IMR-90 (cell line): ENCODE measurements around the gene ING3. TPM values are rescaled to one million over a fixed set of nuclear protein-coding genes. Genes with fewer than 3 reads are reported as not detected.

Experiments
- ATAC-seq: fragments of 200-7000 bp; cut with Tn5 transposase; 2 replicates; pipeline ENCODE4 v1.9.1; 2020; ENCODE audit warnings: low read depth, mild to moderate bottlenecking, moderate library complexity
- BruUV-seq: library from RNA; stranded (reverse); fragments of 400-500 nt; replicated peaks from 2 replicates; lab custom pipeline; 2021; lab: Mats Ljungman, UMichigan
- CTCF ChIA-PET: fragments of 300-600 bp; formaldehyde crosslinking; extraction: SDS; loops from one replicate; lab custom pipeline; 2021; ENCODE audit warnings: antibody characterized with exemption; lab: Yijun Ruan, JAX
- POLR2A ChIA-PET: fragments of 300-600 bp; sonication (Branson Sonifier 250); formaldehyde crosslinking; loops from one replicate; lab custom pipeline; 2022; ENCODE audit warnings: antibody characterized with exemption; ENCODE audit not compliant: unreplicated experiment; lab: Charles Lee
- DNase-seq: peaks from one replicate; pipeline ENCODE4 v3.0.0; 2013
- H2AFZ ChIP-seq: replicated peaks from 2 replicates; pipeline ENCODE3; 2013; ENCODE audit warnings: low read length, mild to moderate bottlenecking; ENCODE audit not compliant: poor library complexity
- H2AK5ac ChIP-seq: 2 replicates; pipeline ENCODE4 v1.6.1; 2013; ENCODE audit warnings: low read depth, low read length, inconsistent platforms
- H2AK9ac ChIP-seq: replicated peaks from 2 replicates; pipeline ENCODE3; 2013; ENCODE audit warnings: mild to moderate bottlenecking, low read depth, low read length, moderate library complexity; ENCODE audit not compliant: poor library complexity
- H2BK120ac ChIP-seq: 2 replicates; pipeline ENCODE4 v1.6.1; 2013; ENCODE audit warnings: low read depth, low read length, inconsistent platforms
- H2BK15ac ChIP-seq: 3 replicates; pipeline ENCODE4 v1.6.1; 2013; ENCODE audit warnings: low read depth, low read length, inconsistent platforms
- H2BK20ac ChIP-seq: 2 replicates; pipeline ENCODE4 v1.6.1; 2013; ENCODE audit warnings: low read depth, mild to moderate bottlenecking, inconsistent platforms, low read length, moderate library complexity
- H2BK5ac ChIP-seq: 2 replicates; pipeline ENCODE4 v1.6.1; 2013; ENCODE audit warnings: mild to moderate bottlenecking, low read depth, low read length, inconsistent platforms; ENCODE audit not compliant: poor library complexity, severe bottlenecking
- H3K14ac ChIP-seq: replicated peaks from 2 replicates; pipeline ENCODE4 v1.6.1; 2013; ENCODE audit warnings: low read depth, low read length, inconsistent platforms
- H3K18ac ChIP-seq: 2 replicates; pipeline ENCODE4 v1.6.1; 2013; ENCODE audit warnings: low read depth, low read length, control low read depth
- H3K23ac ChIP-seq: 2 replicates; pipeline ENCODE4 v1.6.1; 2013; ENCODE audit warnings: low read depth, low read length, inconsistent platforms
- H3K27ac ChIP-seq: 2 replicates; pipeline ENCODE4 v1.5.1; 2013; ENCODE audit warnings: mild to moderate bottlenecking, control low read depth, low read length; ENCODE audit not compliant: insufficient read depth
- H3K27me3 ChIP-seq: 2 replicates; pipeline ENCODE4 v1.6.1; 2013; ENCODE audit warnings: low read length; ENCODE audit not compliant: control insufficient read depth, insufficient read depth
- H3K36me3 ChIP-seq: 2 replicates; pipeline ENCODE4 v1.6.1; 2013; ENCODE audit warnings: low read length, mixed read lengths; ENCODE audit not compliant: control insufficient read depth, insufficient read depth
- H3K4ac ChIP-seq: 2 replicates; pipeline ENCODE4 v1.6.1; 2013; ENCODE audit warnings: low read depth, low read length, inconsistent platforms
- H3K4me1 ChIP-seq: 2 replicates; pipeline ENCODE4 v1.6.1; 2013; ENCODE audit warnings: low read length, mixed read lengths; ENCODE audit not compliant: control insufficient read depth, insufficient read depth
- H3K4me2 ChIP-seq: 2 replicates; pipeline ENCODE4 v1.6.1; 2013; ENCODE audit warnings: low read depth, mild to moderate bottlenecking, control low read depth, low read length, moderate library complexity
- H3K4me3 ChIP-seq: 2 replicates; pipeline ENCODE4 v1.5.1; 2013; ENCODE audit warnings: low read depth, mild to moderate bottlenecking, control low read depth, low read length, moderate library complexity; ENCODE audit not compliant: insufficient read depth
- H3K56ac ChIP-seq: 2 replicates; pipeline ENCODE4 v1.6.1; 2013; ENCODE audit warnings: low read length, inconsistent platforms; ENCODE audit not compliant: insufficient read depth; ENCODE audit errors: extremely low read depth
- H3K79me1 ChIP-seq, 2 experiments: 2 replicates each; pipeline ENCODE4 v1.6.1; 2013; ENCODE audit warnings: low read length in 2 of 2, inconsistent platforms in 1 of 2, low read depth in 1 of 2
- H3K9ac ChIP-seq: 2 replicates; pipeline ENCODE4 v1.6.1; 2013; ENCODE audit warnings: low read depth, low read length, control low read depth
- H3K9me1 ChIP-seq: 2 replicates; pipeline ENCODE4 v1.6.1; 2013; ENCODE audit warnings: low read length, inconsistent platforms; ENCODE audit not compliant: insufficient read depth
- H3K9me3 ChIP-seq: 2 replicates; pipeline ENCODE4 v1.6.1; 2013; ENCODE audit warnings: low read length; ENCODE audit not compliant: control insufficient read depth, insufficient read depth
- H4K20me1 ChIP-seq: 2 replicates; pipeline ENCODE4 v1.6.1; 2013; ENCODE audit warnings: low read length, inconsistent platforms; ENCODE audit not compliant: insufficient read depth
- H4K5ac ChIP-seq: 2 replicates; pipeline ENCODE4 v1.6.1; 2013; ENCODE audit warnings: mild to moderate bottlenecking, low read depth, low read length, control low read depth
- H4K8ac ChIP-seq, 2 experiments: 2 replicates each; pipeline ENCODE4 v1.6.1; 2013; ENCODE audit warnings: low read depth in 2 of 2, low read length in 2 of 2, control low read depth in 1 of 2, inconsistent platforms in 1 of 2
- H4K91ac ChIP-seq: 2 replicates; pipeline ENCODE4 v1.6.1; 2013; ENCODE audit warnings: low read depth, low read length, inconsistent platforms; ENCODE audit not compliant: insufficient read depth
- BHLHE40 ChIP-seq: fragments of 150-350 bp; IDR thresholded peaks from 2 replicates; pipeline ENCODE4 v1.6.1; 2016; ENCODE audit warnings: mild to moderate bottlenecking, low read depth, low read length
- CEBPB ChIP-seq: IDR thresholded peaks from 2 replicates; pipeline ENCODE4 v1.6.1; 2012; ENCODE audit warnings: low read depth, low read length, improper control_type of control experiment
- CHD1 ChIP-seq: IDR thresholded peaks from 2 replicates; pipeline ENCODE4 v1.6.1; 2012; ENCODE audit warnings: low read depth, low read length, improper control_type of control experiment
- FOS ChIP-seq: fragments of 150-350 bp; IDR thresholded peaks from 2 replicates; pipeline ENCODE4 v1.6.1; 2016; ENCODE audit warnings: low read depth, low read length
- MAFK ChIP-seq: IDR thresholded peaks from 2 replicates; pipeline ENCODE4 v1.6.1; 2012; ENCODE audit warnings: low read depth, low read length, improper control_type of control experiment
- MAZ ChIP-seq: IDR thresholded peaks from 2 replicates; pipeline ENCODE4 v1.6.1; 2012; ENCODE audit warnings: low read depth, mild to moderate bottlenecking, low read length, improper control_type of control experiment, moderate library complexity, borderline replicate concordance
- MXI1 ChIP-seq: IDR thresholded peaks from 2 replicates; pipeline ENCODE4 v1.6.1; 2012; ENCODE audit warnings: low read depth, mild to moderate bottlenecking, low read length, moderate library complexity, borderline replicate concordance
- NFE2L2 ChIP-seq: fragments of 150-350 bp; IDR thresholded peaks from 2 replicates; pipeline ENCODE4 v1.6.1; 2016; ENCODE audit warnings: low read depth, mild to moderate bottlenecking, low read length
- POLR2A ChIP-seq: IDR thresholded peaks from 2 replicates; pipeline ENCODE4 v1.6.1; 2012; ENCODE audit warnings: mild to moderate bottlenecking, low read depth, low read length
- RAD21 ChIP-seq: IDR thresholded peaks from 2 replicates; pipeline ENCODE4 v1.6.1; 2012; ENCODE audit warnings: low read length, improper control_type of control experiment
- RCOR1 ChIP-seq: IDR thresholded peaks from 2 replicates; pipeline ENCODE4 v1.6.1; 2012; ENCODE audit warnings: mild to moderate bottlenecking, low read length, improper control_type of control experiment; ENCODE audit not compliant: insufficient replicate concordance
- RFX5 ChIP-seq: IDR thresholded peaks from 2 replicates; pipeline ENCODE4 v1.8.0; 2012; ENCODE audit warnings: low read depth, mild to moderate bottlenecking, low read length, moderate library complexity
- SMC3 ChIP-seq: fragments of 150-350 bp; IDR thresholded peaks from 2 replicates; pipeline ENCODE4 v1.6.1; 2016; ENCODE audit warnings: low read depth, mild to moderate bottlenecking, antibody characterized with exemption, low read length, moderate library complexity
- WGBS, 2 experiments: methylation state at CpG; one replicate each; pipeline versions ENCODE4 v1.1.5 to v1.1.7; 2013; ENCODE audit warnings: missing lambda C conversion rate in 2 of 2; ENCODE audit not compliant: insufficient read length in 1 of 2; ENCODE audit errors: extremely low coverage in 2 of 2; 5-methylcytosine and 5-hydroxymethylcytosine counted together
- dilution Hi-C: fragments of 300-500 bp; cut with HindIII; formaldehyde crosslinking; loops from one replicate; pipeline ENCODE4 v1.14.3; 2018; ENCODE audit warnings: low sequenced_read_pairs; ENCODE audit not compliant: unreplicated experiment
- in situ Hi-C: fragments of 300-500 bp; cut with MboI; formaldehyde crosslinking; loops from 3 replicates; pipeline ENCODE4 v1.14.3; 2019; ENCODE audit warnings: low sequenced_read_pairs, inconsistent platforms, mixed read lengths
- intact Hi-C: fragments of 100-400 bp; cut with micrococcal nuclease; formaldehyde crosslinking; loops from 2 replicates; pipeline ENCODE4 v1.10.0; 2022
- polyA plus RNA-seq, 3 experiments: library from polyadenylated mRNA; depleted of rRNA; stranded (reverse); fragments of >200 nt; gene quantifications; 2 replicates each; pipeline ENCODE4 v1.2.3, GENCODE V29; 2012; ENCODE audit warnings: low replicate concordance in 1 of 3
- total RNA-seq: library from RNA; depleted of rRNA; stranded (reverse); fragments of >200 nt; gene quantifications from 2 replicates; pipeline ENCODE4 v1.2.3, GENCODE V29; 2012
- TF ChIP-seq, protein P1 (sequence below): fragments of 150-350 bp; IDR thresholded peaks from 2 replicates; pipeline ENCODE4 v1.6.1; 2017; ENCODE audit warnings: mild to moderate bottlenecking, antibody characterized with exemption, low read length, low read depth
- TF ChIP-seq, protein P2 (sequence below): conservative IDR thresholded peaks from 2 replicates; pipeline ENCODE4 v1.5.1; 2012; ENCODE audit warnings: mild to moderate bottlenecking, low read depth, low read length, improper control_type of control experiment
- TF ChIP-seq, protein P3 (sequence below): fragments of 150-350 bp; IDR thresholded peaks from 2 replicates; pipeline ENCODE4 v1.6.1; 2016; ENCODE audit warnings: low read depth, mild to moderate bottlenecking, low read length, moderate library complexity, borderline replicate concordance

The ING3 gene
- total and polyA plus RNA-seq, 2 of the 4 experiments (the other 2 are of a cell fraction), result 7.2 to 11.3 TPM

DNA sequence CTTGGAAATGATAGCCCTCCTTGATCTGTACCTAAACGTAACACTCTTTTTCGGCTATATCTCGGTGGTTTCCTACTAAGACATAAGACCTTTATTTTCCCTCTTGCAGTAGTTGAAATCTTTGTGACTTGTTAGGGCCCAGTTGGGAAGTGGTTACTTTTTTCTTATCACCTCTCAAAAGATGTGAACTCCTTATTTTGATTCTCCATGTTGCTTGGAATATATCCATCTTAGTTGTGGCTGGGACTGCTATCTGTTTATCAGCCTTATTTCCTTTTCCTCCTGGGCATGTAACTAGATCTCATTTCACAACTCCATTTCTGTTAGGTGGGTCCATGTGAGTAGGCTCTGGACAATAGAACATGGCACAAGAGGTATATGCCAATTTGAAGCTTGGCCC is 33.8 kb downstream of the ING3 start:
- POLR2A ChIA-PET, result no interaction called here
- CTCF ChIA-PET, result no interaction called here

More for the DNA sequence above, 33.8 kb downstream of the ING3 start:
- Histone ChIP-seq H3K36me3 (no peaks in the 10 kb centered on the region), H4K20me1 (no peaks in the 10 kb centered on the region; the same call in 1 of the 2 replicates), H2AK9ac (no peak overlapping the region), H3K4me3 (no peak overlapping the region), H4K5ac (no peak overlapping the region), H2BK15ac (no peak overlapping the region), H3K79me1 (peaks cover 4 to 5% of the 10 kb centered on the region in 2 experiments; a peak in 2 of 4 replicates), H4K91ac (no peak overlapping the region), H3K9me3 (no peaks in the 10 kb centered on the region), H2BK120ac (no peak overlapping the region), H3K56ac (no peak overlapping the region), H3K23ac (no peak overlapping the region), H3K14ac (no peak overlapping the region), H3K4me2 (no peak overlapping the region), H3K27ac (no peak overlapping the region), H2AFZ (no peak overlapping the region), H3K9ac (no peak overlapping the region), H2BK5ac (no peak overlapping the region), H3K18ac (no peak overlapping the region), H3K9me1 (0 out of 2 replicates have a peak, but pooled peaks cover 2% of the 10 kb centered on the region), H2BK20ac (no peak overlapping the region), H2AK5ac (no peak overlapping the region), H3K4ac (no peak overlapping the region), H3K27me3 (no peaks in the 10 kb centered on the region), H3K4me1 (peaks cover 5% of the 10 kb centered on the region), H4K8ac (no peak overlapping the region)
- dilution Hi-C loops (loop anchor here (25.0 kb wide), 1 partner anchor 103 kb away; no protein-coding TSS in a partner anchor), intact Hi-C loops (no loop called here), in situ Hi-C loops (loop anchor here (25.0 kb wide), 1 partner anchor 353 kb away; the partner anchor contains the start of gene WNT16)
- no CpG with 5 or more reads among the region's 3 CpGs for WGBS, 2 experiments
- DNase-seq (no peak), ATAC-seq (no peak)
- no peak for TF ChIP-seq CEBPB
- no peak for TF ChIP-seq MXI1
- TF ChIP-seq NFE2L2, result no peak
- TF ChIP-seq, protein P1, sequence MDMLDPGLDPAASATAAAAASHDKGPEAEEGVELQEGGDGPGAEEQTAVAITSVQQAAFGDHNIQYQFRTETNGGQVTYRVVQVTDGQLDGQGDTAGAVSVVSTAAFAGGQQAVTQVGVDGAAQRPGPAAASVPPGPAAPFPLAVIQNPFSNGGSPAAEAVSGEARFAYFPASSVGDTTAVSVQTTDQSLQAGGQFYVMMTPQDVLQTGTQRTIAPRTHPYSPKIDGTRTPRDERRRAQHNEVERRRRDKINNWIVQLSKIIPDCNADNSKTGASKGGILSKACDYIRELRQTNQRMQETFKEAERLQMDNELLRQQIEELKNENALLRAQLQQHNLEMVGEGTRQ, result no peak
- TF ChIP-seq, protein P2, sequence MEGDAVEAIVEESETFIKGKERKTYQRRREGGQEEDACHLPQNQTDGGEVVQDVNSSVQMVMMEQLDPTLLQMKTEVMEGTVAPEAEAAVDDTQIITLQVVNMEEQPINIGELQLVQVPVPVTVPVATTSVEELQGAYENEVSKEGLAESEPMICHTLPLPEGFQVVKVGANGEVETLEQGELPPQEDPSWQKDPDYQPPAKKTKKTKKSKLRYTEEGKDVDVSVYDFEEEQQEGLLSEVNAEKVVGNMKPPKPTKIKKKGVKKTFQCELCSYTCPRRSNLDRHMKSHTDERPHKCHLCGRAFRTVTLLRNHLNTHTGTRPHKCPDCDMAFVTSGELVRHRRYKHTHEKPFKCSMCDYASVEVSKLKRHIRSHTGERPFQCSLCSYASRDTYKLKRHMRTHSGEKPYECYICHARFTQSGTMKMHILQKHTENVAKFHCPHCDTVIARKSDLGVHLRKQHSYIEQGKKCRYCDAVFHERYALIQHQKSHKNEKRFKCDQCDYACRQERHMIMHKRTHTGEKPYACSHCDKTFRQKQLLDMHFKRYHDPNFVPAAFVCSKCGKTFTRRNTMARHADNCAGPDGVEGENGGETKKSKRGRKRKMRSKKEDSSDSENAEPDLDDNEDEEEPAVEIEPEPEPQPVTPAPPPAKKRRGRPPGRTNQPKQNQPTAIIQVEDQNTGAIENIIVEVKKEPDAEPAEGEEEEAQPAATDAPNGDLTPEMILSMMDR, result no peak
- no peak for TF ChIP-seq MAFK
- TF ChIP-seq, protein P3, sequence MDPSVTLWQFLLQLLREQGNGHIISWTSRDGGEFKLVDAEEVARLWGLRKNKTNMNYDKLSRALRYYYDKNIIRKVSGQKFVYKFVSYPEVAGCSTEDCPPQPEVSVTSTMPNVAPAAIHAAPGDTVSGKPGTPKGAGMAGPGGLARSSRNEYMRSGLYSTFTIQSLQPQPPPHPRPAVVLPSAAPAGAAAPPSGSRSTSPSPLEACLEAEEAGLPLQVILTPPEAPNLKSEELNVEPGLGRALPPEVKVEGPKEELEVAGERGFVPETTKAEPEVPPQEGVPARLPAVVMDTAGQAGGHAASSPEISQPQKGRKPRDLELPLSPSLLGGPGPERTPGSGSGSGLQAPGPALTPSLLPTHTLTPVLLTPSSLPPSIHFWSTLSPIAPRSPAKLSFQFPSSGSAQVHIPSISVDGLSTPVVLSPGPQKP, result no peak
- TF ChIP-seq BHLHE40, result no peak
- no peak for TF ChIP-seq SMC3
- TF ChIP-seq MAZ, result no peak
- no peak for TF ChIP-seq RFX5
- no peak for TF ChIP-seq CHD1
- no peak for TF ChIP-seq RCOR1
- TF ChIP-seq RAD21, result no peak
- no peak for TF ChIP-seq FOS
- no peak for TF ChIP-seq POLR2A
- no TSS peak for BruUV-seq
